NCI-H128 (cell line): ENCODE data around the gene LSMEM2.

Experiments
- DNase-seq: peaks from one replicate; lab custom pipeline; 2025; ENCODE audit not compliant: unreplicated experiment; lab: John Stamatoyannopoulos, UW

The LSMEM2 gene

DNA sequence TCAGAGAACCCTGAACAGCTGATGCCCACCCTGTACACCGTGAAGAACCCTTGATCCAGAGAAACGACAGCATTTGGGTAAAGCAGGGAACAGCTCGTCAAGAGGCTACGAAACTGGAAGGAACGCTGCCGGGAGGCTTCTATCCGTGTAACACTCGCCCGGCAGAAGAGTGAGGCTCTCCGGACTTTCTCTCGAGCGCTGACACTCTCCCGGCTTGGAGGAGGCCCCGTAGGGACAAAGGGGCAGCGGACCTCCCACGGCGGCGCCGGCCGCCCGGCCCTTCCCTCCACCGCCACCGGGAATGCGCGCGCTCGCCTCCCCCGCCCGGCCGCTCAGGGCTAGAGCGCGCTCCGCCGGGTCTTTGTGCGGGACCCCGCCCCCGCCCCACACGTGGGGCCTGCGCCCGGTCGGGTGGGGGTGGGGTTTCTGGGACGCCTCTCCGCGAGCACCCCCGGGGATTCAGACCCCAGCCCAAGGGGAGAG, 42.0 kb downstream of the LSMEM2 start:
- no peak for DNase-seq

GRCh38 chr3:50321336-50322114, 42.6 kb downstream of the LSMEM2 start:
- DNase-seq, result peak; percentile 40

DNA sequence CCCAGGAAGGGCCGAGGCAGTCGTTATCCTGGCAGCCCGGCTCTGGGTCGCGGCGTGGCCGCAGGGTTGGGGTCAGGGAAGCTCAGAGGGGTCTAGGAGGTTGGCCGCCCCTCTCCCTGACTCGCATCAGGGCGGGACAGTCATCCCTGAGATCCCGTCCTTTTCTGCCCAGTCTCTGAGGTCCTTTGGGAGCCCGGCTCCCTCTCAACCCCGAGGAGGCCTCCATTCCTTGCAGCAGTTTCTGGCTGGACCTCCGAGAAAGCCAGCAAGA, 43.2 kb downstream of the LSMEM2 start:
- no peak for DNase-seq

DNA sequence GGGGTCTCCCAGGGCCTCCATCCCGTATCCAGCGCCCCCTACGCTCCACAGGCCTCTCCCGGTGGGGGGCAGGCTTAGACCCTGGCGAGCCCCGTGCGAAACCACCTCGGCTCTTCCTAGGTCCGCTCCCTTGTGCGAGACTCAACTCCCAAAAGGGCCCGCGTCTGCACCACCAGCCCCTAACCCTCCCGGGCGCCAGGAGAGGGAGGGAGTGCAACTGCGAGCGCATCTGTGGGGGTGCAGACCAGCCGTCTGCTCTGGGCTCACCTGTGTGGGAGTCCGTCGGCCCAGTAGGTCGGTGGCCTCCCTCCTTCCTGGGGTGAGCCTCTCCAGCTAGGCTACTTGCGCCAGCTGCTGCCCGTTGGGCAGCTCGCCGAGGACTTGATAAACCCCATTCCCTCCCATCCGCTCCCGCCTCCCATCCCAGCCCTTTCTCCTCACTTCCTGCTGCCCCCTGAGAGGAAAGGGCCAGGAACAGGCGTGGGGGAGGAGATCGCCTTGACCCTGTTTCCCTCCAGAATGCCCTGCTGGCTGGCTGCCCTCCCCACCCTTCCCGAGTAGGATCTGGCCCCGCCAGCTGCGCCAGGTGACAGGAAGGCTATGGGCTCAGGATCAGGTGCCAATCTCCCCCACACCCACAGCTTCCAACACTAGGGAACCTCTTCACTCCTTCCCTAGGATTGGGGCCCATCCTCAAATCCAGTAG, 43.7 kb downstream of the LSMEM2 start, which contains the start of gene HYAL2:
TSS of gene HYAL2 (minus strand) at position 360 of the 706 bp plus-strand sequence. CDS start 2,256 bp downstream, outside the sequence.
- DNase-seq, result no peak

- DNase-seq, result no peak
These were observed 44.3 kb downstream of the LSMEM2 start for GRCh38 chr3:50323092-50323600.

DNA sequence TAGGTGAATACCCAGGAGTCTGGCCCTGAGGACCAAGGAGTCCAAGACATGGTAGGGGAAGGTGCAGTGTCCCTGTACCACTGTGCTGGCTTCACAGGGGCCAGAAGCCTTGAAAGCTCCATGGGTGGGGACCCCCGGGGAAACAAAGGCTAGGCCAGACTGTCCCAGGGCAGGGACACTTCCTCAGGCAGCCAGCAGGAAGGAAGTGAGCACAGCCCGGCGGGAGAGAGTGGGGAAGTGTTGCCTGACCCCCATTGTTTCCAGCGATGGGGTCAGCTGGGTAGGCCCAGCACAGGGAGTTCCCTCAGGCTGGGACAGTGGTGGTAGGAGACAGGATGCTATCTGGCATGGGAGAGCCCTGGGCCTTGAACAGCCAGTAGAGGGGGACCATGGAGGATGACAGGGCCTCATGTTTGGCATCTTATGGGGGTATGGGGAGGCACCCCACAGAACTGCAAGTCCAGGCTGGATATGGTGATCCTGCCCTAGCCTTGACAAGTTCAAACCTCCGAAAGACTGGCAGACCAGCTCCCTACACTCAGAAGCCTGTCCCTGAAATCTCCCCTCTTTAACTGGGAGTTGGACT, 44.8 kb downstream of the LSMEM2 start:
- no peak for DNase-seq

GRCh38 chr3:50324351-50325112, 45.6 kb downstream of the LSMEM2 start:
- peak; percentile 32 for DNase-seq

- DNase-seq, result no peak
These were observed 46.2 kb downstream of the LSMEM2 start for GRCh38 chr3:50325113-50325480.

- no peak for DNase-seq
These were observed 46.8 kb downstream of the LSMEM2 start for GRCh38 chr3:50325497-50326181.

DNA sequence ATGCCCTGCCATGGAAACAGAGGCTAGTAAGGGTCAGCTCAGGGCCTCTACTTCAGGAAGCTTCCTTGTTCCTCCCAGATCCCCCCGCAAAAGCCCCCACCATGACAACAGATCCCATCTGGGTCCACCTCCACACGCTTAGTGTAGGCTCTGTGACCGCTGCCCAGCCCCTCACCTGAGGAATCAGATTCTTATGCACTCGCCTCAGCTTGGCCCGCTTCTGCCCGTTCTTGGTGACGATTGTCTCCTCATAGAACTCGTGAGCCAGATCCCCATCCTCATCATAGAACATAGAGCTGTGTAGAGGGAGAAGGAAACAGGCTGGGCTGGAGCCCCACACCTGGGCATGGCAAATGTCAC, 47.3 kb downstream of the LSMEM2 start:
- DNase-seq, result no peak

GRCh38 chr3:50327129-50327528, 48.2 kb downstream of the LSMEM2 start:
- DNase-seq, result no peak

DNA sequence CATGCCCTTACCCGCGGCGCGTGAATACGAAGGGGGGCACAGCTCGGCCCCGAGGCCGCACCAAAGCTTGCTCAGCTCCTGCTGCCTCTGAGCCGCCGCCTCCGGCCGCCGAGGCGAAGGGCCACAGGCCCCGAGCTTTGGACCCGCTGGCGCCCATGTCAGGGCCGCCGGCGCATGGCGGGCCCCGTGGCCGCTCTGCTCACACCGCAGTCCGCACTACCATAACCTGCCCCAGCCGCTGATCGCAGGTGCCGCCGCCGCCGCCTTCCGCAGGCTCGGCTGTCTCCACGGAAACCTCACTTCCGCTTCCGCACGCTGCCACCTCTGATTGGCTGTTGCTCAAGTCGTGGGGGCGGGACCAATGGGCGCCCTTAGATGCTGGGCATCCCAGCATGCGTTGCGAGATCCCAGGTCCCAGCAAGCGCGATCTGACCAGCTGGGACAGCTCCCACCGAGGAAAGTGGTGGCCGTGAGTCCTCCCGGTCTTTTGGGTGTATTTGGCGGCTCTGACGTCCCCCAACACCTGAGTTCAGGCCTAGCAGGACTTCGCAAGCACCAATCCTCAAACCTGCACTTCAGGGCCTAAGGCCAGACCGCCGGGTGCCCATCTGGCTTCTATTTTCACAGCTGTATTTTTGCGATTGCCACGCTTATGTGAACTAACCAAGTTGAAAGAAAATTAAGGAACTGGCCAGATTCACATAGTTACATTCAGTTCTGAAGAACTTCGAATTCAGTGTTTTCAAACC, 49.2 kb downstream of the LSMEM2 start, which contains the start of gene TUSC2:
TSS of gene TUSC2 (minus strand) at position 281 of the 749 bp plus-strand sequence. CDS start at position 157, 124 bp downstream.
- DNase-seq, result peak; percentile 91

- no peak for DNase-seq
These were observed 51.4 kb downstream of the LSMEM2 start for GRCh38 chr3:50330330-50330729.

DNA sequence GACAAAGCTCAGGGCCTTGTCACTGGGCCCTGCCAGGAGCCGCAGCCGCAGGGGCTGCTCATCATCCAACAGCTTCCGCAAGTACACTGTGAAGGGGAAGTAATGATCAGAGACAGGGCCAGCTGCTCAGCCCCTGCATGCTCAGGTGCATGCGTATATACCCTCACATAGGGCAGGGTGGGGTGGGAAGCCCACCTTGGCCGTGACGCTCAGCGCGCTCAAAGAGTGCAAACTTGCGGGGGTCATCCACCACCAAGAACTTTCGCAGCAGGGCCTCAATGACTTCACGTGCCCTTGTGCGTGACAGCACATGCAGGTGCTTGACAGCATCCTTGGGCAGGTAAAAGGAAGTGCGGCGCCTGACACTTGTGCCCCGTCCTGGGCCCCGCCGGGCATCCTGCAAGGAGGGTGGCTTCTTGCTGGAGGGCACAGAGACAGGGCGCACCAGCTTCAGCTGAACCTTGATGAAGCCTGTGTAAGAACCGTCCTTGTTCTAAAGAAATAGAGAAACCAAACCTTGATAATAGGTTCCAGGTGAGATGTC, 52.5 kb downstream of the LSMEM2 start:
- DNase-seq, result no peak

DNA sequence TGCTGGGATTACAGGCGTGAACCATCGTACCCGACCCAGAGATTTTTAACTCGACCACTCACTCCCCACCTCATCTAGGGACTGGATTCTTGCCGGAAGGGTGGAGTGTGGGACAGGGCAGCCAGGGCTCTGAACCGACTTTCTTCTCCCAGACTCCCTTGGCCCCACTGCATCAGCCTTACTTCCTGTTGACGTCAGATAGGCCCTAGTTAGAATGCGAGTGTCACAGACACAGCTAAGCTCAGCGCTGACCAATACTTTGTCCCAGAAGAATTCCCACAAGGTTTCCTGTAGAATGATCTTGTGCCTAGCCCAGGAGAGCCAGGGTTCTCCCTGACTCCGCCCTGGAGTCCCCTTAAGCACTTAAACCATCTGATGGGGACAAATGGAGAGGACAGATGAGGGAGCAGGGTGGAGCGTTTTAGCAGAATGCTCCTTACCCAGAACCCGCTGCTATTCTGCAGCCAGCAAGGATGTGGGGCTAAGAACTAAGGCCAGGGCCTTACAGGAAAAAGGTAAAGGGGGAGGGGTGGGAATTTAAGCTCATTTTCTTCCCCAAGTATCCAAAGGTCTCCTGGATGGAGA, 54.9 kb downstream of the LSMEM2 start:
- no peak for DNase-seq

DNA sequence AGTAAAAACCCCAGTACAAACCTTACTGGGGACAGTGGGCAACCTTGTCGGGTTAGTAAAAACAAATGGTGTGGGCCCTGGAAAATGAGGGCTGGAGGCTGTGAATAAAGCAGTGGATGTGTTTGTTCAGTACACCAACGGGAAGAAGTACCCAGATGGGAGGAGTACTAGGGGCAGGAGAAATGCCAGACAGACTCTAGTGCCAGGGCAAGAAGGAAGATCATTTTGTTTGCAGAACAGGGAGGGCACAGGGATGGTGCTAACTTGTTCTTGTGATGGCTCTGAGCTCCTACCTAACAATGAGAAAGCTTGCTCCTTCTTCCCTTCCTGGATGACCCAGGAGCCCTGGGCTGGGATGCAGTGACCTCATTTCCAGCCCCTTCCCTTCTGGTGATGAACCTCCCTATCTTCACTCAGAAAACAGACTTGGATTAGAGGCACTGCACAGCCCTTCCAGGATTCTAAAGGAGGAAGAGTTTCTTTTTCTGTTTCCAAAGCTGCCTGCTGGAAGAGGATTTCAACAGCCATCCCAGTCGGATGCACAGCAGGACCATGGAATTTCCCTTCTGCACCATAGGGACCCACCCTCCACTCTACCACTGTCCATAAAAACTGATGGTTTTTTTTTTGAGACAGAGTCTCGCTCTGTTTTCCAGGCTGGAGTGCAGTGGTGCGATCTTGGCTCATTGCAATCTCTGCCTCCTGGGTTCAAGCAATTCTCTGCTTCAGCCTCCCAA, 55.6 kb downstream of the LSMEM2 start:
- DNase-seq, result no peak

GRCh38 chr3:50336452-50337174, 57.7 kb downstream of the LSMEM2 start:
- peak; percentile 35 for DNase-seq
